OCI-LY3 (cell line): Measurements from ENCODE around the gene LRRC8D.

Experiments used
- CTCF ChIP-seq: fragments of 200-600, 300-600 bp; sonication (generic); IDR thresholded peaks from 2 replicates; pipeline ENCODE4 v1.5.1; 2014; ENCODE audit warnings: antibody characterized with exemption, low read length, low read depth
- EZH2phosphoT487 ChIP-seq: fragments of 200-600 bp; shearing (Covaris generic); IDR thresholded peaks from 2 replicates; pipeline ENCODE4 v1.6.1; 2018; ENCODE audit warnings: antibody characterized with exemption, mixed run types, low read depth

GRCh38 chr1:89833183-89834082, 12.6 kb downstream of the LRRC8D start:
- TF ChIP-seq CTCF (no peak), EZH2phosphoT487 (no peak)
